NB4 (cell line): ENCODE data around the gene GRM8.

Experiments used
- DNase-seq: peaks from one replicate; pipeline ENCODE4 v3.0.0; 2010; ENCODE audit warnings: low read depth
- H3K4me3 ChIP-seq: one replicate; pipeline ENCODE4 v1.5.1; 2011; ENCODE audit warnings: mild to moderate bottlenecking, low read depth, low read length, moderate library complexity
- CTCF ChIP-seq: IDR thresholded peaks from one replicate; pipeline ENCODE4 v1.5.1; 2012; ENCODE audit warnings: low read depth, low read length
- MYC ChIP-seq: IDR thresholded peaks from 2 replicates; pipeline ENCODE4 v1.6.1; 2011; ENCODE audit warnings: low read depth, low read length
- POLR2A ChIP-seq: IDR thresholded peaks from 2 replicates; pipeline ENCODE4 v1.6.1; 2011; ENCODE audit warnings: mild to moderate bottlenecking; ENCODE audit not compliant: insufficient read length; ENCODE audit errors: extremely low read depth
- TF ChIP-seq, protein P1 (sequence below): IDR thresholded peaks from 2 replicates; pipeline ENCODE4 v1.6.1; 2011; ENCODE audit warnings: low read depth, low read length

GRM8 gene

GRCh38 chr7:126774077-126774476, 478.7 kb downstream of the GRM8 start:
- TF ChIP-seq MYC: no peak
- TF ChIP-seq, protein P1, sequence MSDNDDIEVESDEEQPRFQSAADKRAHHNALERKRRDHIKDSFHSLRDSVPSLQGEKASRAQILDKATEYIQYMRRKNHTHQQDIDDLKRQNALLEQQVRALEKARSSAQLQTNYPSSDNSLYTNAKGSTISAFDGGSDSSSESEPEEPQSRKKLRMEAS: no peak
- no peak for TF ChIP-seq CTCF
- TF ChIP-seq POLR2A: no peak
- peak; percentile 5 for DNase-seq
- no peak overlapping the region for H3K4me3 ChIP-seq

DNA sequence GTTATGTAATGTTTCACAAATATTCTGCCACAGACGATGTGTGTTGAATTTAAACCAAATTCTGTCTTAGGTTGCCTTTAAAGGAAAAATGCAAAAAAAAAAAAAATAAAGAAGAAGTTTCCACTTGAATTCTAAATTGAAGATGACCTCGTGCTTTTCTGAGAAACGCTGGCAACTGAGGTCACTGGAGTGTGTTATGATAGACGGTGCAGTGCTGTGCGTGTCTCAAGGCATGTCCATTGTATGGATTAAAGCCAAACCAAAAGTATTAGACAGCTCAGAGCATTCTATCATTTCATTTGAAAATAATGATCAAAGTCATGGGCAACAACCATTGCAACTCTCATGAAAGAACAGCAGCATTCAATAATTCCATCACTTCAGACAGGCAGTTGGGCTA, 483.9 kb downstream of the GRM8 start:
- no peak for DNase-seq
- no peak overlapping the region for H3K4me3 ChIP-seq
- TF ChIP-seq, protein P1: no peak
- TF ChIP-seq MYC: no peak
- no peak for TF ChIP-seq CTCF
- TF ChIP-seq POLR2A: no peak

GRCh38 chr7:126760914-126761577, 491.7 kb downstream of the GRM8 start:
- TF ChIP-seq MYC (no peak), CTCF (no peak), POLR2A (no peak)
- TF ChIP-seq, protein P1: no peak
- DNase-seq: no peak
- H3K4me3 ChIP-seq: no peak overlapping the region

DNA sequence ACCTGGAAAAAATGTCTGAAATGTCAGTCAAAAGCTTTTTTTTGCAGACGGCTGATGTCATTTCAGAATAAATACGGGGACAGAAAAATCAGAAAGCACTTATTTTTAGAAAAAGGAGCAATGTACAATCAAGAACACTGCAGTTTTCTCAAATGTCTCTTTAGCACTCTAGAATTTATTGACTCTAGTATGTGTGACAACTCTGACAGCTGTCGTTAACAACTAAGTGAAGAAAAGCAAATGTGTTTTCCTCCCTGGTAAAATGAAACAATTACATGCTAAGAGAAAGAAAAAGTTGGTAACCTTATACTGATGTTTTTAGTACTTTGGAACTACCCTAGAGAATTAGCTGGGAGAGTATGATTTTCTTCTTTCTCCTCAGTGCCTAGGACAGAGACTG, 497.4 kb downstream of the GRM8 start:
- no peak for DNase-seq
- no peak overlapping the region for H3K4me3 ChIP-seq
- TF ChIP-seq CTCF (no peak), POLR2A (no peak), MYC (no peak)
- TF ChIP-seq, protein P1: no peak

- TF ChIP-seq MYC: no peak
- TF ChIP-seq, protein P1: no peak
- no peak for TF ChIP-seq CTCF
- no peak for TF ChIP-seq POLR2A
- DNase-seq: no peak
- no peak overlapping the region for H3K4me3 ChIP-seq
Observed at GRCh38 chr7:126750207-126750911, 502.4 kb downstream of the GRM8 start.
